Adrenal gland (tissue), 5 donors: Measurements from ENCODE around the gene NR1I3.

ENCODE experiments used
- POLR2A ChIP-seq, 2 donors: fragments of 450-650 bp; IDR thresholded peaks; one replicate each; pipeline ENCODE4 v1.6.1; 2017; ENCODE audit warnings: antibody characterized with exemption in 2 of 2, mild to moderate bottlenecking in 2 of 2, moderate library complexity in 1 of 2
- TF ChIP-seq, protein P1 (sequence below), 6 experiments: fragments of 450-650 bp in 4 of 6; fragments of 200-600 bp in 2 of 6; sonication (generic) in 1 of 6; IDR thresholded peaks; 1 replicate in 5 of 6; 2 replicates in 1 of 6; pipeline versions ENCODE4 v1.5.1 to v1.8.0; 2016 to 2021; ENCODE audit warnings: antibody characterized with exemption in 6 of 6, mild to moderate bottlenecking in 2 of 6, moderate library complexity in 1 of 6
- donor health status: DM: no; HTN: no; CAD: no.

DNA sequence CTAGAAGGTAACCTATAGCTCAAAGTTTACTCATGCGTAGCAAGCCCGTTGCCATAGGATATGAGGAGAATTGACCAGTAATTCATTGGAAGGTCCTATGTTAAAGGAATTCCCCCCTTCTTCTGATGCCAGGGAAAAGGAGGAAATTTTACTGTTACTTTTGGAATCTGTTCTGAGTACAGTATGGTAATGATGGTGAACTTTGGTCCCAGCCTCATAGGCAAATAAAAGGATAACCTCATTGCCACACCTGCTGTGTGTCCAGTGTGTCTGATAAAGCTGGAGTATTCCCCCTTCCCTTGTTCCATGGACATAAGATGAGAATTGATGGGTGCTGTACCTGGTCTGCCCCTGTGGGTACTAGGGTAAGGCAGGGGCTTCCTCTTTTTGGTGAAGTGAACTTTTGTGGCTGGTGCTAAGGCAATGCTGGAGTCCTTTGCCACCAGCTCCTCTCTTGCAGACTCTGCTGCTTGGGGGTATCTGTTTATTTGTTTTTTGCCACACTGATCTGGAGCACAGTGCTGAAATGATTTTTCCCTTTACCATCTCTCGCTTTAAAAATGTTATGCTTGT lies 49.6 kb upstream of the NR1I3 start:
- TF ChIP-seq, protein P1, sequence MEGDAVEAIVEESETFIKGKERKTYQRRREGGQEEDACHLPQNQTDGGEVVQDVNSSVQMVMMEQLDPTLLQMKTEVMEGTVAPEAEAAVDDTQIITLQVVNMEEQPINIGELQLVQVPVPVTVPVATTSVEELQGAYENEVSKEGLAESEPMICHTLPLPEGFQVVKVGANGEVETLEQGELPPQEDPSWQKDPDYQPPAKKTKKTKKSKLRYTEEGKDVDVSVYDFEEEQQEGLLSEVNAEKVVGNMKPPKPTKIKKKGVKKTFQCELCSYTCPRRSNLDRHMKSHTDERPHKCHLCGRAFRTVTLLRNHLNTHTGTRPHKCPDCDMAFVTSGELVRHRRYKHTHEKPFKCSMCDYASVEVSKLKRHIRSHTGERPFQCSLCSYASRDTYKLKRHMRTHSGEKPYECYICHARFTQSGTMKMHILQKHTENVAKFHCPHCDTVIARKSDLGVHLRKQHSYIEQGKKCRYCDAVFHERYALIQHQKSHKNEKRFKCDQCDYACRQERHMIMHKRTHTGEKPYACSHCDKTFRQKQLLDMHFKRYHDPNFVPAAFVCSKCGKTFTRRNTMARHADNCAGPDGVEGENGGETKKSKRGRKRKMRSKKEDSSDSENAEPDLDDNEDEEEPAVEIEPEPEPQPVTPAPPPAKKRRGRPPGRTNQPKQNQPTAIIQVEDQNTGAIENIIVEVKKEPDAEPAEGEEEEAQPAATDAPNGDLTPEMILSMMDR (IDR thresholded peaks at IDR 0.05): no peak
- TF ChIP-seq POLR2A (IDR thresholded peaks at IDR 0.05): no peak
